ENCODE measurements around the gene ABCC11.
"Not testable (repeated sequence)": the region's sequence is repeated elsewhere in the genome, so short reads cannot be mapped to it uniquely, and the experiment has no call there.

The ABCC11 gene

DNA sequence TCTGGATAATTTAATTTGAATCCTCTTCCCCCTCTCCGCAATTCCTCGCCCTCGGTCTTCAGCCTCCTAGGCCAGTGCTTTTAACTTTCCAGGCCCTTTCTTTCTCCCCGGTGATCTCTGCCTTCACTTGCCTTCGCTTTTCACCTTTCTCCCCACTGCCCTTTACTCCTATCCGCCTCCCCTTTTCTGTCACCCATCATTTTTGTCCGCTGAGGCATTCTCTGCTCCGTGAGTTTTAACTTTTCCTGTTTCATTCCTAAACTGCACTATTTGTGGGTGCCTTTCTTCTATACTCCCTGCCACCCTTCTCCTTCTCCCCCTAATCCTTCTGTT lies 2.5 kb downstream of the ABCC11 start:
- DNase-seq: no peak

DNA sequence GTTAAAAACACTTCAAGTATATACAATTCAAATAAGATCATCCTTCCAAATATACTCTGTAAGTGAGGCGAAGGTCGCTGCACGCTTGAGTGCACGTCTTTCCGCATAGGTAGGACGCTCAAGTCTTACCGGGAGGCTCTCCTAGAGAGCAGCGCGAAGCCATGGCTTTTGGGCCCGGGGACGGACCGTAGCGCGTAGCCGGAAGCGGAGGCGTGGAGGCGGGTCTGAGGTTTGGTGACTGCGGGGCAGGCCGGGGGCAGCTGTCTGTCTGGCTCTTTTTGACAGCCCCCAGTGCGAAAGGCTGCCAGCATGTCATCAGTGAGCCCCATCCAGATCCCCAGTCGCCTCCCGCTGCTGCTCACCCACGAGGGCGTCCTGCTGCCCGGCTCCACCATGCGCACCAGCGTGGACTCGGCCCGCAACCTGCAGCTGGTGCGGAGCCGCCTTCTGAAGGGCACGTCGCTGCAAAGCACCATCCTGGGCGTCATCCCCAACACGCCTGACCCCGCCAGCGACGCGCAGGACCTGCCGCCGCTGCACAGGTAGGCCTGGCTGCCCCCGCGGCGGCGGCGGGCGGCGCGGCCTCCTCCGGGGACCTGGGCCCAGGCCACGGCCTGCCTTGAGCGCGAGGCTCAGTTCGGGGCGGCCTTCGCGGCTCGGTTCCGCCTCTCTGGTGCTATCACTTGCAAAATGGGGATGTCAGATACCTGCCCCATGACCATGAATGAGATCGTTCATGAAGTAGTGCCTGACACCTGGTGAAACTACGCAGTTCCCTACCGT lies 3.1 kb downstream of the ABCC11 start, which contains the start of gene LONP2:
LONP2 (plus strand) TSS at position 221 of the 783 bp plus-strand sequence; CDS start at position 310, 89 bp downstream.
- DNase-seq: peak; percentile 80

DNA sequence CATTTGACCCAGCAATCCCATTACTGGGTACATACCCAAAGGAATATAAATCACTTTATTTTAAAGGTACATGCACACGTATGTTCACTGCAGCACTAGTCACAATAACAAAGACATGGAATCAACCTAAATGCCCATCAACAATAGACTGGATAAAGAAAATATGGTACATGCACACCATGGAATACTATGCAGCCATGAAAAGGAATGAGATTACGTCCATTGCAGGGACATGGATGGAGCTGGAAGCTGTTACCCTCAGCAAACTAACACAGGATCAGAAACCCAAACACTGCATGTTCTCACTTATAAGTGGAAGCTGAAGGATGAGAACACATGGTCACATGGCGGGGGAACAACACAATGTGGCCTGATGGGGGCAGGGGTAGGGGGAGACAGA lies 7.2 kb downstream of the ABCC11 start:
- not testable (repeated sequence) for DNase-seq

DNA sequence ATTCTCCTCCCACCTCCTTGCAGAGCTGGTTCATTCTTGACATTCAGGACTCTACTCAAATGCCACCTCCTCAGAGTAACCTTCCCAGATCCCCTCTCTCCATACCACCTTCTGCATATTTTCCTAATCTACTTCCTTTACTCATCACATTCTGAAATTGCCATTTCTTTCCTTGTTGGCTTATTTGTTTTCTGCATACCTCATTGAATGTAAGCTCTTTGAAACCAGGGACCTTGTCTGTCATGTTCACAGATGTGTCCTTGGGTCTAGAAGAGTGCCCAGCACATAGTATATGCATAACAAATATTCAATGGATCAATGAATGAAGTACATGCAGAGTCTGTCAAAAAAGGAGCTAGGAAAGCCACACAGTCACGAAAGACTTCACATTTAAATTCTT lies 11.1 kb downstream of the ABCC11 start:
- DNase-seq: no peak

DNA sequence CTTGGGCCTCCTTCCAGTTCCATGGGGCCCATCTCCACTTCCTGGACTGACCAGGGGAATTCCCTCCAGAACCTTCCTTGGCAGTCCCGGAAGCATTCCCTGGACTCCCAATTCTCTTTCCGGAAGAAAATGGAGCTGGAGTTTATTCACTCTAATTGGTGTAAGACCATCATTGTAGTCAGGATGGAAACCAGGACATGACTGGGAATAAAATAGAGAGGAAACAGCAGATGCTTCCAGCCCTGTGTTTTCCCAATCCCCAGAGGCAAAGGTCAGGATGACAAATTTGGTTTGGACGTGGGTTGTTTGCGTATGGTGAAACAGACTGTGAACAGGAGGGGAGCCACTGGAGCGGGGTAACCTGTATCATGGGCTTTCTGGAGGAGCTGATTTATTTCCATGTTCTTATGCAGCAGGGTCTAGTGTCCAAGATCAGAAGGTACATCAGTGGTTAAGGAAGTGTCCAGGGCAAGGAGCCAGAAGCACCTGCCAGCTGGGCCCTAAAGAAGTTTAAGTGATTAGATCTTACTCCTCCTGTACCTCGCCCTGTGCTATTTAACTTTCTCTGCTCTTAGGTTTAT lies 11.7 kb downstream of the ABCC11 start:
- DNase-seq: no peak

DNA sequence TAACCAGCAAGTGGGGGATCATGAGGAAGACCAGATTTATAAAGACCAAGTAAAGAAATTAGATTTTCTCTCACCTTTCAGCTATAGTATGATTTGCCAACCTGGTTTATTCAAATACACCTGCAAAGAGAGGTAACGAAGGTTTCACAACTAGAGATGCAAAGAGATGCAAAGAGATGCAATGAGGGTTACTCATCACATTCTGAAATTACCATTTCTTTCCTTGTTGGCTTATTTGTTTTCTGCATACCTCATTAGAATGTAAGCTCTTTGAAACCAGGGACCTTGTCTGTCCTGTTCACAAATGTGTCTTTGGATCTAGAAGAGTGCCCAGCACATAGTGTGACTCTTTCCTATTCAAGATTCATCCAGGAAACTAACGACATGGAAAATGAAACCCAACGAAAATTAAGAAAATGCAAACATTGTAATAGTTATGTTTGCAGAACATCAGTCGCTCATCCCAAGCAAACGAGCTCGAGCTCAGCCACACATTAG lies 12.2 kb downstream of the ABCC11 start:
- DNase-seq: no peak

DNA sequence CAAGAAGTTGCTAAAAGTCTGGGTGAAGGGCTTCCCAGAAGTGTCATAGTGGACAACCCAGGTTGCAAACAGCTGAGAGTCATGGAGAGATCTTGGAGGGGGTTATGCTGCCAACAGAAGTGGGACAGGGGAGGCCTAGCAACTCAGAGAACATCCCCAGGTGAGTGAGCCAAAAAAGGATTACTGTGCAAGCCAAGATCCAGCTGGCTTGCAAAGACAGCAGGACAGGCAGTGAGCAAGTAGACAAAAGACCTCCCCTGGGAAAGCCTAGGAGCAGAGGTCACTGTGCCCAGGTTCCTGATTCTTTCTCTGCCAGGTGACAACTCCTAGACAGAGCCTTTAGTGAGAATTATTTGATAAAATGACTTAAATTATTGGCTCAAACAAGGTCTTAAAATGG lies 12.7 kb downstream of the ABCC11 start:
- no peak for DNase-seq

DNA sequence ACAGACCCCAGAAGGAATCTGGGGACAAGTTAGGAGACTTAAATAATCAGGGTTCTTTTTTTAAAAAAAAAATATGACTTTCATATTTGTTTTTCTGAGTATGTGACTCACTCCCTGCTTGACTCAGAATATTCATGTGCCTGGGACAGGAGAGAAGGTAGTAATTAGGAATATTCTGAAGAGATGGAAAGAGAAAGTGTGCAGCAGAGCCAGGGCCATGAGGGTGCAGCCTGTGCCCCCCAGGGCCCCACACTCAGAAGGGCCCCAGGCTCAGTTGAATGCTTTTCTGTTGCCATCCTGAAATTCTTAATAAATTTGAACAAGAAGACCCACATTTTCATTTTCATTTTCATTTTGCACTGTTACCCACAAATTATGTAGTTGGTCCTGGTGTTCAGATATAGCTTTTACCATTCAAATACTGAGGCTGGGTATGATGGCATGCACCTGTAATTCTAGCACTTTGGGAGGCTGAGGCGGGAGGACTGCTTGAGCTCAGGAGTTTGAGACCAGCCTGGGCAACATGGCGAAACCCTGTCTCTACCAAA lies 14.8 kb downstream of the ABCC11 start:
- DNase-seq: no peak

DNA sequence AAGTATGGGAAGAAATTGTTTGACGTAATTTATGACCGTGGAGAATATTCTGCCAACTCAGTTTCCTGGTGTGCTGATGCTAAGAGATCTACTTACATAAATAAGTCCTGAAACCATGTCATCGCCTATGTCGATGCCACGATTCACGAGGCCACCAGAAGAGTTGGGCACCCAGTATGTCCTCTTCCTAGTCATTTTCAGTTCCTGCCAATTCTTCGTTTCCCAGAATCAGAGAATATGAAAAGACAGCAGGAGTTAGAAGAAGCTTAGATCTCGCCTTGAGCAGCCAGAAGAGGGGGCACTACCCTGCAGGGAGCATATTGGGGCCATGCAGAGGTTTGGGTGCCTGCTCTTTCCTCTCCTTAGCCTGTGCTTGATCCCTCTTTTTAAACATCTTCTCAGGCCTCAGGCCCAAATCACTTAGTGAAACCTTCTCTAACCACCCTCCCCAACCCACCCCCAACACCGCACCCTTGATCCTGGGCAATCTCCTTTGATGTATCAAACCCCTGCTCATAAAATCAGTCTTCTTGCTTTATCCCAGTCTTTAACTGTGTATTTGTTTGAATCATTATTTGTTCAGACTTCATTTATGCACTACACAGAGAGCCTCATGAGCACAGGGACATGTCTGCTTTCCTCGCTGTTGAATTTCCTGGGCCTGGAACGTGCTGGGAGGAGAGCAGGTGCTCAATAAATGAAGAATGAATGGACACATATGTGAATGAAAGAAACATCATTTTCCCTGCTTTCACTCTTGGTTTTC lies 15.4 kb downstream of the ABCC11 start:
- no peak for DNase-seq

DNA sequence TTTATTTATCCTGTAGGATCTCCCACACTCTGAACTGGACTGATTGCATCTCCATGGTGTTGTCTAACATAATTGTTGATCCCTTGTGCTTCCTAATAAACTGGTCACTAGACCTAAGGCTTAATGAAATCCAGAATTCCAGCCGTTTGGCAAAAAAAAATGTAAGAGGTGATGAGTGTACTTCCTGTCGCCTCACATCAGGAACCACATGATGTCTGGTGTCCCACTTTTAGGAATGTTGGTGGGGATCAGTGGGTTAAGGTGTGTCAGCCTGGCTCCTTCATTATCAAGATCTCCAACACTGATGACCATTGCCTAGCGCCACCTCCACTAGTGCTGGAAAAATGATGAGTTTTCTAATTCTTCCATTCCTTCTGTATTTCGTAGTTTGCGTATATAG lies 21.9 kb downstream of the ABCC11 start:
- DNase-seq: no peak

DNA sequence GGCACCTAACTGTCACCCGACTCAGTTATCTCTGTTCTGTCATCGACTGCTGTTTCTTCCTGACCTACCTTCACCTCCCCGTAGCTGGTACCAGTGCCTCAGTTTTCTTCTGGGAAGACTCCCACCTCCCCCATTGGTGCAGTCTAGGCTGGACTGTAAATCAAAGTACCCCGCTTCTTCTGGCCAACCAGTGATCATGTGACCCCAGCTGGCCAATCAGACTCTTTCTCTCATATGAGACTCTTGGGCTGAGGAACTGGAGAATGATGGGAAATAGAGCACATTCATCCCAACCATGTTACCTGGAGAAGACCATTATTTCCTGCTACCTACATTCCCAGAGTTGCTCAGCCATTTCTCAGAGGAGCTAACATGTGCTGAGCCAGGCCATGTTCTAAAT lies 23.8 kb downstream of the ABCC11 start:
- no peak for DNase-seq

DNA sequence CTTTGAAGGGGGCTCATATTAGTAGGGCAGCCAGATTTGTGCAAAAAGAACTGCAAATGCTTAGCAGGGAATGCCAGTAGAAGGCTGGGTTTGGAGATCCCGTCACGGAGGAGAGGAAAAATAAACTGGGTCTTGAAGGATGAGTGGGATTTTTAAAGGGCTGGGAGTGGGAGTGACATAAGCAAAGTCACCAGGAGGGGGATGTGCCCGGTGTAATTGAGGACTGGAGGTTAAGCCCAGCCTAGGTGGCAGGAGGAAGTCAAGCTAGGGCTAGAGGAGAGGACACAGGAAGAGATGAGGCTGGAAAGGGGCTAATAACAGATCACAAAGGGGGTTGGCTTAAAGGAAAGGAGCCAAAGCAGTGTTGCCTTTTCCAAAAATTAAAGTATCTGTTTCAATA lies 26.4 kb downstream of the ABCC11 start:
- DNase-seq: no peak

DNA sequence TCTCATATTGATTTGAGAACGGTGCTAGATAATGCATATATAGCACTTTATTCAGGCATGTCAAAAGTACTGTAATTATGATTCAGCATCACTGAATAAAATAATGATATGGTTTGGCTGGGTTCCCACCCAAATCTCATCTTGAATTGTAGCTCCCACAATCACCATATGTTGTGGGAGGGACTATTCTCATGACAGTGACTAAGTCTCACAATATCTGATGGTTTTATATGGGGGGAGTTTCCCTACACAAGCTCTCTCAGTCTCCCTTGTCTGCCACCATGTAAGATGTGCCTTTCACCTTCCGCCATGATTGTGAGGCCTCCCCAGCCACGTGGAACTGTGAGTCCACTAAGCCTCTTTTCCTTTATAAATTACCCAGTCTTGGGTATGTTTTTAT lies 28.9 kb downstream of the ABCC11 start:
- DNase-seq: no peak

DNA sequence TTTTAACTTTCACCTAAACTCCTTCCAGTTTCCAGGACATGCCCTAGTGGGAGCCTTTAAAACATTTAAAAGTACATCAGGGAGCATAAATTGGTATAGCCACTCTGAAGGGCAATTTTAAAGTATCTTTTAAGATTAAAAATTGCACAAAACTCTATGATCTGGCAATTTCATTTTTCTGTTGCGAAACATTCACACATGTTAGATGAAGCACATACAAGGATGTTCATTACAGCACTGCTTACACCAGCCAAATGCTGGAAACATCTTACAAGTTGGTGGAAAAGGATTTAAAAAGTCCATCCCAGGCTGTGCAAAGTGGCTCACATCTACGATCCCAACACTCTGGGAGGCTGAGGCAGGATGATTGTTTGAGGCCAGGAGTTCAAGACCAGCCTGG lies 29.6 kb downstream of the ABCC11 start:
- no peak for DNase-seq

DNA sequence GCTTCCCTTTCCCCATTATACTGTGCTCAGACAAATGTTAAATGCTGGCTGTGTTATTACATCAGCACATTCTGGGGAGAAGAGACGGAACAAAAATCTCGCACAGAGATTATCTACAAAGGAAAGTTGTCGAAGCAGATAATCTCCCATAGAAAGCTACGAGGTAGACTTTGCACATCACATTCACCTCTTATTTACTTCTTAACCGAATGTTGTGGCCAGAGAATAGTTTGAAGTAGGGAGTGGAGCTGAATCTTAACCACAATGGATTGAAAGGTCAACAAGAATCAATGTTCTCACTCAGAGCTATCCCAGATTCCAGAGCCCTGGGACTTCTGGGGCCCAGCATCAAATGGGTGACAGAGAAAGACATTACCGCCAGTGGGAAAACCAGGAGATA lies 31.6 kb downstream of the ABCC11 start:
- DNase-seq: no peak

DNA sequence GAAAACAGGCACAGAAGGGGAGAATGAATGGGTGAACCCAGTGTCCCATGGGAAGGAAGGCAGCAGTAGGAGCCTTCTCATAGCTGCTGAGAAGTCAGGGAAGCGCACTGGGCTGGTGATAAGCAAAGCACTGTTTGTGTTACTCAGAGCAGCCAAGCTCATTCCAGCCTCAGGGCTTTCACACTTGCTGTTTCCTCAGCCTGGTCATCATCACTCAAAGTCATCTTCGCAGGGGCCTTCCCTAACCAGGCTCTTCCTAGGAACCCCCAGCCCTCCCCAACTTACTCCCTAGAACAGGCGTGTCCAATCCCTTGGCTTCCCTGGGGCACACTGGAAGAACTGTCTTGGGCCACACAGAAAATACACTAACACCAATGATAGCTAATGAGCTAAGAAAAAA lies 35.3 kb downstream of the ABCC11 start:
- no peak for DNase-seq

DNA sequence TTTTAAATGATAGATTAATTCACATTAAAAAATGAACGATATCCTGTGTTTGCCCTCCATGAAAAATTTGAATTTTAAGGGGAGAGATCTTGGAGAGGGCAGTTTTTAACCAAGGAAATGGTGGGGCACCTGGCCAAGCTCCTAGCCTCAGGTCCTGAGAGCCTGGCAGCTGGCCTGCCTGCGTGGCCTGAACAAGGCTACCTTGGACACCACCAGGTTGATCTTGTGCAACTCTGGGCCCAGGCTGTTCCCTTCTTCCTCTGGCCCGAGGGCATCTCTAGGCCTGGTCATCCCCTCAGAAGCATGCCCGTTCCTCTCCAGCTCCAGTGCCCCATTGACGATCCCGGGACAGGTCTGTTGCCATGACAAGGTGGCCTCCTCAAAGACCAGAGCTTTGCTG lies 36.6 kb downstream of the ABCC11 start:
- no peak for DNase-seq

DNA sequence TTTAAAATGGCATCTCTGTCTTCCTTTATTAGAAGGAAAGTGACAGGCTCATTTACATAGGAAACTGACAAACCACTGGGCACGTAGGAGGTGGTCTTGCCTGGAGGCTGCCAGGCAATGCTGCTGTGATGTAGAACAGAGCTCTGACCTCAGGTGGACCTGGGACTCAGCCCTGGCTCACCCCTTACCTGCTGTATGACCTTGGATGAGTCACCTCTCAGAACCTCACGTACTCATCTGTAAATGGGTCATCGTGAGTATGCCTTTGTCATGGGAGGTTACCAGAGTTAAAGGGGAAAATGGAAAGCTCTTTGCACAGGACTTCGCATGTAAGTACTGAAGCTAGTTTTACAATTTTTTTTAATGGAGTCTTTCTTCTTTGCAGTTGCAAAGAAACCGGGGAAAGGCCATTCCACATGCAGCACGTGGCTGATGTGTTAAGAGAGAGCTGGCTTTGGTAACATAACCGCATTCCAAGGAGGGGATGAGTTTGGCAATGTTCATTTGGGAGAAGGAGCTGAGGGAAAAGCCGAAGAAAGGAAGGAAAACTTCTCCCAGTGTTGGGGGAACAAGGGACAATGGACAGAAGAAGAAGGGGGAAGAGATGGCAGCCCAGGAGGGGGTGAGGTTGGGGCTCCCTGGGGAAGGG lies 40.6 kb downstream of the ABCC11 start:
- no peak for DNase-seq

DNA sequence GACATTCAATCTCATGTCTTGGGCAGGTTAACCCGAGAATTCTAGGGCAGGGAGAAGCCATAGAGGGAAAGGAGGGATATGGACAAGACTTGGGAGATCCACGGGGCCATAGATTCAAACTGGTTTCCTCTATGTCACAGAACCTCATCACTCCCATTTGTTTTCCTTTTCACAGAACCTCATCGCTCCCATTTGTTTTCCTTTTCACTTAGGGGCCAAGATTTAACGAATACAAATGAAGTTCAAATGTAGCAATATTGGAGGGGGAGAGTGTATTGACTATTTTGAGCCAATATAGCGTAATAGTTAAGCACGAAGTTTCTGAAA lies 42.6 kb downstream of the ABCC11 start:
- no peak for DNase-seq

DNA sequence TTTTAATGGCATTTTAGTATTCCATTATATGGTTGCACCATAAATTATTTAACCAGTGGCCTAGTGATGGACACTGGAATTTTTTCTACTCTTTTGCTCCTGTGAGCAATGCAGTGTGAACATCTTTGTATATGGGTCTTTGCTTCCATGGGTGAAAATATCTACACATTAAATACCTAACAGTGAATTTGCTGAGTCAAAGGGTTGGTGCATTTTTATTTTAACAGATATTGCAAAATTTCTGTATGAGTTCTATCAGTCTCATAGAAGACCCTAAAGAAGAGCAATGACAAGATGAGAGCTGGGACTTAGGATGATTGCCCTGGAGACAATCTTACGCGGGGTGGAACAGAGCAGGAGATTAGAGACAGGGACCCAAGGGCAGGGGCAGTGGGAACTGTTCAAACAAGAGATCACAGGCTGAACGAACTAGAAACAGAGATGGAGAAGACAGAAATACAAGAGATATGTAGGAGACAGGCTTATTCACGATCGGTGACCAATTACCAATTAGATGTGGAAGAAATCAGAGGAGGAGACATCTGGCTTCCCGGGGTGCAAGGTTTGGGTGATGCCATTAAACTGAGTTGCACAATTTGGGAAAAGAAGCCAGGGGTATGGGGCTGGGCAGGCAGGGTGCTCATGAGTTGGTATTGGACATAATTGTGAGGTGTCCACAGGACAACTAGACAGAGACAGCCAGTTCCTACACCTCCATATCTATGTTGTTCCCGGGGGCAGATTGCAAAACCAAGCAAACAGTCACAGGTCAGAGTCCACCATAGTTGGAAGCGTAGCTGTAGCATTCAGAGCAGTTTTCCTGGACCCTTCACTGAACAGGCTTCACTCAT lies 43.1 kb downstream of the ABCC11 start:
- no peak for DNase-seq

DNA sequence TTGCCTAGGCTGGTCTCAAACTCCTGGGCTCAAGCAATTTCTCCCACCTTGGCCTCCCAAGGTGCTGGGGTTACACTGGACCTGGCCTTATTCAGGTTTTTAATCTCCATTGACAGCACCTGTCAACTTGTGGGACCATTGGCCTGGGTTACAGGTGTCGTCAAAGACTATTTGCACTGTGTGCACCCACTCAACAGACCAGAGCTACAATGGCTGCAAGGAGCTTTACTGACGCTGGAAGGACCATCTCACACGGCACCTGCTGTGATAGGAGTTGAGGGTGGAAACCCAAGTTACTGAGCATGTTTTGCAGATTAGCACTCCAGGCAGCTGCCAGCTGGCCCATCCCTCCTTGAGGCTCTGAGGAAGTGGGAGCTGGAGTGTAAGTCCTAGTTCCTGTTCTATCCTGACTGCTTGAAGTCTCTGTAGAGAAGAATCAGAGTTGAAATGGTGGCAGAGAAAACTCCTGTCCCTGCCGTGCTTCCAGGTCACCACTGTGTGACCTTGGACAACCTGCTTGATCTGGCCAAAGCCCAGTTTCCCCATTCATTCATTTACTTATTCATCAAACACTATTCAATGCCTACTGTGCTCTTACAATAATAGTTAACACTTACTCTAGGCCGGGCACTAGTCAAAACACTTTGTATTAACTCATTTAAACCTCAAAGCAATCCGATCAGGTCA lies 45.7 kb downstream of the ABCC11 start:
- DNase-seq: no peak

DNA sequence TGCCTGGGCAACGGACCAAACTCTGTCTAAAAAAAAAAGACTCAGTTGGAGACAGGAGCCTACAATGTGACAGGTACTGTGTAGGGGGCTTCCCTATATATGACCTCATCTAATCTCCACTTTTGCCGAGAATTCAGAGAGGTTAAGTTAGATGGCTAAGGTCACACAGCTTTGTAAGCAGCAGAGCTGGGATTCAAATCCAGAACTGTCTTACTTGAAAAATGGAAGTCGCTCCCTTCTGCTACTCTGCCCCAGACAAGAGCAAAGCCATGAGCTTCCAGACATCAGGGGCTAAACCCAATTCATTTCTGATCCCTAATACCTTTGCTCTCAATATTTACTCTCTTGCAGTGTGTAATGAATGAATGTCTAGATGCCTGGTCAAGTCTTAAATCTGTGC lies 50.0 kb downstream of the ABCC11 start:
- DNase-seq: peak; percentile 72
